ENCODE measurements around the gene TMC8. TPM values are rescaled to one million over a fixed set of nuclear protein-coding genes. Genes with fewer than 3 reads are reported as not detected.
"Not testable (repeated sequence)": the region's sequence is repeated elsewhere in the genome, so short reads cannot be mapped to it uniquely, and the experiment has no call there.

TMC8 gene
- polyA plus RNA-seq, 1 donor: 7.6 TPM

DNA sequence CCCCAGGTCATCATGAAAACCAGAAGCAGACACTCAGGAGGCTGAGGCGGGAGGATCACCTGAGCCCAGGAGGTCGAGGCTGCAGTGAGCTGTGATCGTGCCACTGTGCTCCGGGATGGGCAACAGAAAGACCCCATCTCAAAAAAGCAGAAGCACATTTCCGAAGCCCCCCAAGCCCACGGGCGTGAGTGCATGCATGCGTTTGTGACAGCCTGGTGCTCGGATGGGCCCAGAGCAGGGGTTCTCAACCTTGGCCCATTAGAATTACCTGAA is 21.1 kb upstream of the TMC8 start:
- Histone ChIP-seq H3K9me3 (ENCODE audit: control insufficient read depth, low read depth, low read length) (no peaks in the 10 kb centered on the region), H3K4me3 (ENCODE audit: low read length) (no peak overlapping the region), H3K27me3 (ENCODE audit: control insufficient read depth, insufficient read depth, low read length) (no peaks in the 10 kb centered on the region), H3K27ac (ENCODE audit: low read length) (no peak overlapping the region), H3K4me1 (ENCODE audit: control insufficient read depth, insufficient read depth, low read length) (peaks cover 3% of the 10 kb centered on the region), H3K36me3 (ENCODE audit: control insufficient read depth, insufficient read depth, low read length) (peaks cover 42% of the 10 kb centered on the region)
- no CpG with 5 or more reads among the region's 9 CpGs for WGBS (ENCODE audit: insufficient coverage, low lambda C conversion rate)
- DNase-seq: no peak

GRCh38 chr17:78110363-78111015 is 20.1 kb upstream of the TMC8 start:
- peaks cover 3% of the 10 kb centered on the region for H3K4me1 ChIP-seq (ENCODE audit: control insufficient read depth, insufficient read depth, low read length)
- no peaks in the 10 kb centered on the region for H3K27me3 ChIP-seq (ENCODE audit: control insufficient read depth, insufficient read depth, low read length)
- DNase-seq: no peak
- no peaks in the 10 kb centered on the region for H3K9me3 ChIP-seq (ENCODE audit: control insufficient read depth, low read depth, low read length)
- H3K36me3 ChIP-seq (ENCODE audit: control insufficient read depth, insufficient read depth, low read length): peaks cover 48% of the 10 kb centered on the region
- no peak overlapping the region for H3K4me3 ChIP-seq (ENCODE audit: low read length)
- H3K27ac ChIP-seq (ENCODE audit: low read length): no peak overlapping the region
- 100% methylated on average over 1 of the region's 22 CpGs for WGBS (ENCODE audit: insufficient coverage, low lambda C conversion rate)

DNA sequence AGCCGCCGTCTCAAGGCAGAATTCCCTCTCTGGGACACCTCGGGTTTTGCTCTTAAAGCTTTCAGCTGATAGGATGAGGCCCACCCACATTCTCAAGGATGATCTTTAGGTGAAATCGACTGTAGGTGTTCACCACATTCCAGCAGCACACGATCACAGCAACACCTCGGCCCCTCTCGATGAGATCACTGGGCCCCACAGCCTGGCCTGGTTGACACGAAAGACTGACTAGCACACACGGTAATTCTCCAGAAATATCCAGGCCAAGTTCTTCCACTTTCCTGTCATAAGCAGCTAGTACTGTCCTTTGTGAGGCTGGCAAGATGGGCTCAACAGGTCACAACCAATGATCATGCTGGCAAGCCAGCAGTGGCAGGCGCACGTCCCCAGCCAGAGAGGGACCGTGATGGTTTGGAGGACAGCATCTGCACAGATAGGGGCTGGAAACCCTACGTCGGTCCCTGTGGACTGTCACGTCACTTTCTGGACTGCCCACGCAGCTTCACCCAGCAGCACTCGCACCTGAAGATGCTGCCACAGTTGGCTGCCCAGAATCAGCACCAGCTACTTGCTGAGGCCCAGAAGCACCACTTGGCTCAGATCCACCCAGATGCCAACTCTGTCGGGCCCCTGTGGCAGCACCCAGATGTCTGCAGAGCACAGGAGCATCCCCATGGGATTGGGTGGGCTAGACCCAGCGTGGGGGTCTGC is 19.4 kb upstream of the TMC8 start:
- Histone ChIP-seq H3K27me3 (ENCODE audit: control insufficient read depth, insufficient read depth, low read length) (no peaks in the 10 kb centered on the region), H3K36me3 (ENCODE audit: control insufficient read depth, insufficient read depth, low read length) (peaks cover 48% of the 10 kb centered on the region)
- WGBS (ENCODE audit: insufficient coverage, low lambda C conversion rate): 80% methylated on average over 2 of the region's 19 CpGs

GRCh38 chr17:78111727-78112517 is 18.6 kb upstream of the TMC8 start:
- Histone ChIP-seq H3K27ac (ENCODE audit: low read length) (no peak overlapping the region), H3K4me3 (ENCODE audit: low read length) (no peak overlapping the region), H3K27me3 (ENCODE audit: control insufficient read depth, insufficient read depth, low read length) (no peaks in the 10 kb centered on the region), H3K4me1 (ENCODE audit: control insufficient read depth, insufficient read depth, low read length) (no peaks in the 10 kb centered on the region), H3K9me3 (ENCODE audit: control insufficient read depth, low read depth, low read length) (no peaks in the 10 kb centered on the region), H3K36me3 (ENCODE audit: control insufficient read depth, insufficient read depth, low read length) (peaks cover 48% of the 10 kb centered on the region)
- WGBS (ENCODE audit: insufficient coverage, low lambda C conversion rate): no CpG with 5 or more reads among the region's 28 CpGs
- DNase-seq: no peak

More for the DNA sequence above, 19.4 kb upstream of the TMC8 start:
- no peak overlapping the region for H3K4me3 ChIP-seq (ENCODE audit: low read length)
- no peaks in the 10 kb centered on the region for H3K4me1 ChIP-seq (ENCODE audit: control insufficient read depth, insufficient read depth, low read length)
- no peak overlapping the region for H3K27ac ChIP-seq (ENCODE audit: low read length)
- DNase-seq: no peak
- no peaks in the 10 kb centered on the region for H3K9me3 ChIP-seq (ENCODE audit: control insufficient read depth, low read depth, low read length)

DNA sequence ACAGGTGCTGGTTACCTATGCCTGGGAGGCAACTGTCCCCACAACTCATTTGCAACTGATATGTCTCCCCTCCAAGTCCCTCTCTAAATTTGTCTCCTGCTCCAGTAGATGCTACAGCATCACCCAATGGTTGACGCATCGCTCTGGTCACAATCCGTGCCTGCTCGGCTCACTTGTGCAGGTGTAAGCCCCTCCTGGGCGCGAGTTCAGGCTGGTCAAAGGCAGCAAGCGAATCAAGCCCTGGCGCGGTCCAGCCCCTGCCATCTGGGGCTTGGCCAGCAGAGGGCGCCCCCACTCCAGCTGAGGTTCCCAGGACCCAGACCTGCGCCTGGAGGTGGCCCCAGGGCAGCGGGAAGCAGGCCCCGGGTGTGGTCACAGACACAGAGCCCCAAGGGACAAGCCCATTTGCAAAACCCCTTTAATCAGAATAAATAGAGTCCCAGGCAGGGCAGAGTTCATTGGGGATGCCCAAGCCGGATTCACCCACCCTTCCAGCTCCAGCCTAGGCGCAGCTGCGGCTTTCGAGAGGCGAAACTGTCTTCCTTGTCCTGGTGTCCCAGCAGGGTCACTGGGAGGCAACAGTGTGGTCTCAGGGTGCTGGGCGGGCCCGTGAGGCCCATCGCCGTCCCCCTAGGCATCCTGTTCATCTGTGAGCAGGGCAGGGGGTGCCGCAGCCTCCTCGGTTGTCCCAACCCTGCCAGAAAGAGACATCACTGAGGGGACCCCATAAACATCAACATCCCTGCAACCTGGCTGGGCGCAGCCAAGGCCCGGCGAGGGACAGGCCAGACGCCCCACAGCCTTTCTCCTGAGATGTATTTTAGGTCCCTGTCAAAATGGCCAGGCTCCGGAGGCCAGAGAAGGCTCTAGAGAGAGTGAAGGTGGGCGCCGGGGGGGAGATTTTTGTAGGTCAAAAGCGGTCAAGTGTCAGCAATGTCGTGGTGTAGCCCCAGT is 17.8 kb upstream of the TMC8 start:
- Histone ChIP-seq H3K27me3 (ENCODE audit: control insufficient read depth, insufficient read depth, low read length) (no peaks in the 10 kb centered on the region), H3K36me3 (ENCODE audit: control insufficient read depth, insufficient read depth, low read length) (peaks cover 45% of the 10 kb centered on the region), H3K9me3 (ENCODE audit: control insufficient read depth, low read depth, low read length) (no peaks in the 10 kb centered on the region), H3K27ac (ENCODE audit: low read length) (no peak overlapping the region), H3K4me1 (ENCODE audit: control insufficient read depth, insufficient read depth, low read length) (no peaks in the 10 kb centered on the region), H3K4me3 (ENCODE audit: low read length) (no peak overlapping the region)
- no CpG with 5 or more reads among the region's 33 CpGs for WGBS (ENCODE audit: insufficient coverage, low lambda C conversion rate)
- DNase-seq: peak in 1 of 2 donors; percentile 50

- WGBS (ENCODE audit: insufficient coverage, low lambda C conversion rate): 83% methylated on average over 1 of the region's 25 CpGs
- Histone ChIP-seq H3K9me3 (ENCODE audit: control insufficient read depth, low read depth, low read length) (no peaks in the 10 kb centered on the region), H3K36me3 (ENCODE audit: control insufficient read depth, insufficient read depth, low read length) (peaks cover 46% of the 10 kb centered on the region), H3K27me3 (ENCODE audit: control insufficient read depth, insufficient read depth, low read length) (no peaks in the 10 kb centered on the region), H3K27ac (ENCODE audit: low read length) (no peak overlapping the region), H3K4me1 (ENCODE audit: control insufficient read depth, insufficient read depth, low read length) (no peaks in the 10 kb centered on the region), H3K4me3 (ENCODE audit: low read length) (no peak overlapping the region)
- no peak for DNase-seq
Measured at GRCh38 chr17:78113804-78114785, 16.5 kb upstream of the TMC8 start.

- no peak overlapping the region for H3K27ac ChIP-seq (ENCODE audit: low read length)
- WGBS (ENCODE audit: insufficient coverage, low lambda C conversion rate): no CpG with 5 or more reads among the region's 28 CpGs
- H3K27me3 ChIP-seq (ENCODE audit: control insufficient read depth, insufficient read depth, low read length): no peaks in the 10 kb centered on the region
- no peaks in the 10 kb centered on the region for H3K4me1 ChIP-seq (ENCODE audit: control insufficient read depth, insufficient read depth, low read length)
- DNase-seq: no peak
- H3K36me3 ChIP-seq (ENCODE audit: control insufficient read depth, insufficient read depth, low read length): peaks cover 45% of the 10 kb centered on the region
- H3K4me3 ChIP-seq (ENCODE audit: low read length): no peak overlapping the region
- H3K9me3 ChIP-seq (ENCODE audit: control insufficient read depth, low read depth, low read length): no peaks in the 10 kb centered on the region
Measured at GRCh38 chr17:78114831-78115723, 15.5 kb upstream of the TMC8 start.

GRCh38 chr17:78115803-78116202 is 14.8 kb upstream of the TMC8 start:
- not testable (repeated sequence) for DNase-seq; H3K4me1 ChIP-seq (ENCODE audit: control insufficient read depth, insufficient read depth, low read length); H3K27ac ChIP-seq (ENCODE audit: low read length); H3K9me3 ChIP-seq (ENCODE audit: control insufficient read depth, low read depth, low read length); H3K4me3 ChIP-seq (ENCODE audit: low read length); H3K27me3 ChIP-seq (ENCODE audit: control insufficient read depth, insufficient read depth, low read length)
- WGBS (ENCODE audit: insufficient coverage, low lambda C conversion rate): no CpG with 5 or more reads among the region's 18 CpGs
- H3K36me3 ChIP-seq (ENCODE audit: control insufficient read depth, insufficient read depth, low read length): peaks cover 42% of the 10 kb centered on the region

- Histone ChIP-seq H3K27ac (ENCODE audit: low read length) (no peak overlapping the region), H3K36me3 (ENCODE audit: control insufficient read depth, insufficient read depth, low read length) (peaks cover 37% of the 10 kb centered on the region), H3K4me1 (ENCODE audit: control insufficient read depth, insufficient read depth, low read length) (no peaks in the 10 kb centered on the region), H3K9me3 (ENCODE audit: control insufficient read depth, low read depth, low read length) (no peaks in the 10 kb centered on the region), H3K27me3 (ENCODE audit: control insufficient read depth, insufficient read depth, low read length) (no peaks in the 10 kb centered on the region), H3K4me3 (ENCODE audit: low read length) (no peak overlapping the region)
- no CpG with 5 or more reads among the region's 9 CpGs for WGBS (ENCODE audit: insufficient coverage, low lambda C conversion rate)
- DNase-seq: no peak
Measured at GRCh38 chr17:78116411-78116810, 14.2 kb upstream of the TMC8 start.

Data from large intestine (tissue), 3 donors.